Measurements from ENCODE around the gene TRIO. TPM values are rescaled to one million over a fixed set of nuclear protein-coding genes. Genes with fewer than 3 reads are reported as not detected.
A peak's percentile ranks its signal among the peaks of the same experiment; 100 is the strongest.

TRIO gene
- total and polyA plus RNA-seq, 2 experiments from 2014 or later: 18.5 to 78.2 TPM

GRCh38 chr5:14263699-14264098 is 120.6 kb downstream of the TRIO start:
- Histone ChIP-seq H3K4me2 (no peak overlapping the region), H4K20me1 (ENCODE audit: insufficient read depth, poor library complexity, severe bottlenecking) (peaks cover 37% of the 10 kb centered on the region), H3K9me3 (ENCODE audit: low read depth) (no peaks in the 10 kb centered on the region)

GRCh38 chr5:14264605-14265316 is 121.6 kb downstream of the TRIO start:
- peak overlapping the region; percentile 28 for H3K4me3 ChIP-seq
- no peaks in the 10 kb centered on the region for H3K9me3 ChIP-seq (ENCODE audit: low read depth)
- H3K4me1 ChIP-seq (ENCODE audit: insufficient read depth): peaks cover 28% of the 10 kb centered on the region
- peak; percentile 96 for DNase-seq (ENCODE audit: low spot score)
- no peak overlapping the region for H2AFZ ChIP-seq
- H3K9me2 ChIP-seq (replicated peaks; ENCODE audit: insufficient read depth): no peaks in the 10 kb centered on the region
- H3K4me2 ChIP-seq: peak overlapping the region; percentile 75
- TF ChIP-seq EZH2 (IDR thresholded peaks at IDR 0.05; ENCODE audit: borderline replicate concordance) (no peak), EZH2phosphoT487 (IDR thresholded peaks at IDR 0.05; ENCODE audit: low read depth, severe bottlenecking, unreplicated experiment) (no peak), CTCF (IDR thresholded peaks at IDR 0.05; ENCODE audit: poor library complexity) (no peak)
- no peaks in the 10 kb centered on the region for H3K27me3 ChIP-seq
- no peaks in the 10 kb centered on the region for H3K36me3 ChIP-seq (replicated peaks; ENCODE audit: insufficient read depth, low read depth)
- H4K20me1 ChIP-seq (ENCODE audit: insufficient read depth, poor library complexity, severe bottlenecking): peaks cover 37% of the 10 kb centered on the region
- WGBS (ENCODE audit: low lambda C conversion rate, missing lambda C conversion rate): 4% methylated on average over 26 of the region's 26 CpGs
- H3K27ac ChIP-seq: peak overlapping the region; percentile 39
- peaks cover 91% of the 10 kb centered on the region for H3K79me2 ChIP-seq

More at GRCh38 chr5:14263699-14264098, 120.6 kb downstream of the TRIO start:
- Histone ChIP-seq H3K79me2 (peaks cover 91% of the 10 kb centered on the region), H3K27me3 (no peaks in the 10 kb centered on the region), H3K4me1 (ENCODE audit: insufficient read depth) (peaks cover 20% of the 10 kb centered on the region), H3K27ac (no peak overlapping the region), H3K36me3 (replicated peaks; ENCODE audit: insufficient read depth, low read depth) (no peaks in the 10 kb centered on the region), H2AFZ (no peak overlapping the region), H3K4me3 (no peak overlapping the region), H3K9me2 (replicated peaks; ENCODE audit: insufficient read depth) (no peaks in the 10 kb centered on the region)
- TF ChIP-seq EZH2phosphoT487 (IDR thresholded peaks at IDR 0.05; ENCODE audit: low read depth, severe bottlenecking, unreplicated experiment) (no peak), CTCF (IDR thresholded peaks at IDR 0.05; ENCODE audit: poor library complexity) (no peak), EZH2 (IDR thresholded peaks at IDR 0.05; ENCODE audit: borderline replicate concordance) (no peak)
- 66% methylated on average over 2 of the region's 2 CpGs for WGBS (ENCODE audit: low lambda C conversion rate, missing lambda C conversion rate)
- DNase-seq (ENCODE audit: low spot score): no peak

DNA sequence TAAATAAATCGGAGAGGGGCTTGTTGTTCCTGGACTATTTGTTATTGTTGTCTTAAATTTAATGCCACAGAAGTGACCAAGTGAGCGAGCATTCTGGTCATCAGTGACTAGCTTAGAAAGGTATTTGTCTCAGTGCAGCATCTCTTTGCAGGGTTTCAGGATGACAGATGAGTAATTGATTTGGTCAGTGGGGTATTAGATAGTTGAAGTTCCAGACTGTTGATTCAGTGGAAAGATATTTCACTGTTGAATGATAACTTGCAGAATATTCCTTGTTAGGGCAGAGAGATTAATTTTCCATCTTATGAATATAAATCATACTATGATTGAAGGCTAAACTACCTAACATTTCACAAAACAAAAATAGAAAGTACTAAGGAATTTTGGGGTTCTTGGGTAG is 122.4 kb downstream of the TRIO start:
- 71% methylated on average over 2 of the region's 2 CpGs for WGBS (ENCODE audit: low lambda C conversion rate, missing lambda C conversion rate)
- Histone ChIP-seq H3K9me2 (replicated peaks; ENCODE audit: insufficient read depth) (no peaks in the 10 kb centered on the region), H3K4me3 (no peak overlapping the region), H3K36me3 (replicated peaks; ENCODE audit: insufficient read depth, low read depth) (no peaks in the 10 kb centered on the region), H3K27ac (peak overlapping the region; percentile 39), H3K79me2 (peaks cover 89% of the 10 kb centered on the region), H3K9me3 (ENCODE audit: low read depth) (no peaks in the 10 kb centered on the region), H2AFZ (no peak overlapping the region), H4K20me1 (ENCODE audit: insufficient read depth, poor library complexity, severe bottlenecking) (peaks cover 39% of the 10 kb centered on the region), H3K4me1 (ENCODE audit: insufficient read depth) (peaks cover 31% of the 10 kb centered on the region), H3K27me3 (no peaks in the 10 kb centered on the region), H3K4me2 (no peak overlapping the region)
- TF ChIP-seq EZH2 (IDR thresholded peaks at IDR 0.05; ENCODE audit: borderline replicate concordance): no peak
- no peak for DNase-seq (ENCODE audit: low spot score)

GRCh38 chr5:14266171-14266570 is 123.0 kb downstream of the TRIO start:
- peaks cover 26% of the 10 kb centered on the region for H3K4me1 ChIP-seq (ENCODE audit: insufficient read depth)
- DNase-seq (ENCODE audit: low spot score): no peak
- 94% methylated on average over 4 of the region's 4 CpGs for WGBS (ENCODE audit: low lambda C conversion rate, missing lambda C conversion rate)
- no peaks in the 10 kb centered on the region for H3K36me3 ChIP-seq (replicated peaks; ENCODE audit: insufficient read depth, low read depth)
- peak overlapping the region; percentile 17 for H3K27ac ChIP-seq
- no peak for TF ChIP-seq CTCF (IDR thresholded peaks at IDR 0.05; ENCODE audit: poor library complexity)
- TF ChIP-seq EZH2phosphoT487 (IDR thresholded peaks at IDR 0.05; ENCODE audit: low read depth, severe bottlenecking, unreplicated experiment): no peak
- TF ChIP-seq EZH2 (IDR thresholded peaks at IDR 0.05; ENCODE audit: borderline replicate concordance): no peak
- no peaks in the 10 kb centered on the region for H3K9me2 ChIP-seq (replicated peaks; ENCODE audit: insufficient read depth)
- peaks cover 89% of the 10 kb centered on the region for H3K79me2 ChIP-seq
- no peak overlapping the region for H3K4me2 ChIP-seq
- H3K9me3 ChIP-seq (ENCODE audit: low read depth): no peaks in the 10 kb centered on the region
- no peak overlapping the region for H2AFZ ChIP-seq
- peaks cover 39% of the 10 kb centered on the region for H4K20me1 ChIP-seq (ENCODE audit: insufficient read depth, poor library complexity, severe bottlenecking)
- H3K27me3 ChIP-seq: no peaks in the 10 kb centered on the region
- no peak overlapping the region for H3K4me3 ChIP-seq
